Stomach (tissue), 4 donors: ENCODE data around the gene MYL3.

ENCODE experiments used
- EP300 ChIP-seq: sonication (generic); formaldehyde crosslinking; IDR thresholded peaks from one replicate; pipeline ENCODE4 v1.6.1; 2017; ENCODE audit warnings: antibody characterized with exemption
- POLR2A ChIP-seq, 4 donors: fragments of 450-650 bp; IDR thresholded peaks; one replicate each; pipeline ENCODE4 v1.6.1; 2016; ENCODE audit warnings: antibody characterized with exemption in 4 of 4, control low read depth in 2 of 4, mild to moderate bottlenecking in 1 of 4, moderate library complexity in 1 of 4
- POLR2AphosphoS5 ChIP-seq, 3 donors: sonication (generic); formaldehyde crosslinking; IDR thresholded peaks; one replicate each; pipeline ENCODE4 v1.6.1; 2016; ENCODE audit warnings: antibody characterized with exemption in 3 of 3
- TF ChIP-seq, protein P1 (sequence below), 7 experiments: fragments of 450-650 bp in 4 of 7; fragments of 200-600 bp in 3 of 7; sonication (generic) in 3 of 7; IDR thresholded peaks; one replicate each; pipeline ENCODE4 v1.5.1; 2016 to 2019; ENCODE audit warnings: antibody characterized with exemption in 7 of 7, control low read depth in 2 of 7, mild to moderate bottlenecking in 1 of 7

DNA sequence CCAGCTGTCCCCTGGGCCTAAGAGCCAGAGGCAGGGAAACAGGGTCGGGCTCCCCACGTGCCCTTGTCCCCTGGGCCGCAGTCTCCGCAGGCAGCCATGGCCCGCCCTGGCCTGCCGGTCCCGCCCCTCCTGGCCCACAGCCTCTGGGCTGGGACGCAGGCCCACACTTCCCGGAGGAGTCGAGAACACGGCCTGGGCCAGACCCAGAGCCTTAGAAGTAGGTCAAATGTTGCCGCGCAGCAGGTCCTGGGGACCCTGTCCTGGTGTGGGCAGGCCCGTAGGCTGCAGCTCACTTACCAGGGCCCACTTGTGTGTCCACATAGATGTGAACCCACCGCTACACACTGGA is 4.3 kb upstream of the MYL3 start:
- TF ChIP-seq, protein P1, sequence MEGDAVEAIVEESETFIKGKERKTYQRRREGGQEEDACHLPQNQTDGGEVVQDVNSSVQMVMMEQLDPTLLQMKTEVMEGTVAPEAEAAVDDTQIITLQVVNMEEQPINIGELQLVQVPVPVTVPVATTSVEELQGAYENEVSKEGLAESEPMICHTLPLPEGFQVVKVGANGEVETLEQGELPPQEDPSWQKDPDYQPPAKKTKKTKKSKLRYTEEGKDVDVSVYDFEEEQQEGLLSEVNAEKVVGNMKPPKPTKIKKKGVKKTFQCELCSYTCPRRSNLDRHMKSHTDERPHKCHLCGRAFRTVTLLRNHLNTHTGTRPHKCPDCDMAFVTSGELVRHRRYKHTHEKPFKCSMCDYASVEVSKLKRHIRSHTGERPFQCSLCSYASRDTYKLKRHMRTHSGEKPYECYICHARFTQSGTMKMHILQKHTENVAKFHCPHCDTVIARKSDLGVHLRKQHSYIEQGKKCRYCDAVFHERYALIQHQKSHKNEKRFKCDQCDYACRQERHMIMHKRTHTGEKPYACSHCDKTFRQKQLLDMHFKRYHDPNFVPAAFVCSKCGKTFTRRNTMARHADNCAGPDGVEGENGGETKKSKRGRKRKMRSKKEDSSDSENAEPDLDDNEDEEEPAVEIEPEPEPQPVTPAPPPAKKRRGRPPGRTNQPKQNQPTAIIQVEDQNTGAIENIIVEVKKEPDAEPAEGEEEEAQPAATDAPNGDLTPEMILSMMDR (IDR thresholded peaks at IDR 0.05): no peak
- no peak for TF ChIP-seq POLR2A (IDR thresholded peaks at IDR 0.05)
- TF ChIP-seq EP300: no peak
- peak; percentile 15 to 61 (median 35) for TF ChIP-seq POLR2AphosphoS5 (IDR thresholded peaks at IDR 0.05)
